PC-9 (cell line): ENCODE data around the gene STAC. TPM values are rescaled to one million over a fixed set of nuclear protein-coding genes. Genes with fewer than 3 reads are reported as not detected.

Experiments
- BruUV-seq: library from RNA; stranded (reverse); fragments of 400-500 nt; replicated peaks from 2 replicates; lab custom pipeline; 2021; lab: Mats Ljungman, UMichigan
- CTCF ChIA-PET: fragments of 300-600 bp; sonication (Branson Sonifier 250); formaldehyde crosslinking; loops from one replicate; lab custom pipeline; 2022; ENCODE audit warnings: antibody characterized with exemption; lab: Charles Lee
- POLR2A ChIA-PET: fragments of 300-600 bp; sonication (Branson Sonifier 250); formaldehyde crosslinking; loops from one replicate; lab custom pipeline; 2022; ENCODE audit warnings: antibody characterized with exemption; ENCODE audit not compliant: unreplicated experiment; lab: Charles Lee
- DNase-seq, 2 experiments: peaks; one replicate each; pipeline versions ENCODE4 v3.0.0 to v3.0.0-alpha.2; 2015 to 2022; ENCODE audit warnings: mixed read lengths in 1 of 2
- H2AFZ ChIP-seq: fragments of 200-600 bp; sonication (generic); 2 replicates; pipeline ENCODE4 v1.8.1; 2017; ENCODE audit warnings: antibody characterized with exemption
- H3F3A ChIP-seq: fragments of 200-600 bp; sonication (generic); 2 replicates; pipeline ENCODE4 v1.8.1; 2017; ENCODE audit warnings: antibody characterized with exemption, mild to moderate bottlenecking, low read depth; ENCODE audit not compliant: insufficient read depth
- H3K27ac ChIP-seq: fragments of 200-600 bp; sonication (generic); 2 replicates; pipeline ENCODE4 v1.6.1; 2016; ENCODE audit warnings: mixed run types
- H3K27me3 ChIP-seq: fragments of 200-600 bp; sonication (generic); 2 replicates; pipeline ENCODE4 v1.6.1; 2016; ENCODE audit warnings: low read depth, mixed run types; ENCODE audit not compliant: insufficient read depth
- H3K36me3 ChIP-seq: fragments of 200-600 bp; sonication (generic); 2 replicates; pipeline ENCODE4 v1.6.1; 2016; ENCODE audit warnings: low read depth, mixed run types
- H3K4me1 ChIP-seq: fragments of 200-600 bp; sonication (generic); replicated peaks from 2 replicates; pipeline ENCODE4 v1.6.1; 2016; ENCODE audit warnings: mixed run types; ENCODE audit not compliant: insufficient read depth
- H3K4me2 ChIP-seq: fragments of 200-600 bp; sonication (generic); 2 replicates; pipeline ENCODE4 v1.6.1; 2017; ENCODE audit warnings: mixed run types
- H3K4me3 ChIP-seq: fragments of 200-600 bp; sonication (generic); 2 replicates; pipeline ENCODE4 v1.6.1; 2016; ENCODE audit warnings: mixed run types
- H3K79me2 ChIP-seq: fragments of 200-600 bp; sonication (generic); 2 replicates; pipeline ENCODE4 v1.6.1; 2017; ENCODE audit warnings: low read depth, mixed run types
- H3K9me2 ChIP-seq: fragments of 200-600 bp; sonication (generic); 2 replicates; pipeline ENCODE4 v1.8.1; 2017; ENCODE audit warnings: mild to moderate bottlenecking; ENCODE audit not compliant: insufficient read depth
- H3K9me3 ChIP-seq: fragments of 200-600 bp; sonication (generic); 2 replicates; pipeline ENCODE4 v1.8.1; 2016; ENCODE audit warnings: low read depth; ENCODE audit not compliant: insufficient read depth
- H4K20me1 ChIP-seq: fragments of 200-600 bp; sonication (generic); 2 replicates; pipeline ENCODE4 v1.8.1; 2017; ENCODE audit not compliant: insufficient read depth
- EZH2 ChIP-seq: fragments of 200-600 bp; sonication (generic); IDR thresholded peaks from 2 replicates; pipeline ENCODE4 v1.8.0; 2017; ENCODE audit warnings: antibody characterized with exemption, low read depth
- intact Hi-C: fragments of 100-400 bp; cut with micrococcal nuclease; formaldehyde crosslinking; loops from one replicate; pipeline ENCODE4 v1.10.0; 2022; ENCODE audit not compliant: unreplicated experiment
- total RNA-seq: library from RNA; stranded (reverse); gene quantifications from 2 replicates; pipeline ENCODE4 v1.2.3, GENCODE V29; 2021
- TF ChIP-seq, protein P1 (sequence below): fragments of 200-600 bp; sonication (generic); conservative IDR thresholded peaks from 2 replicates; pipeline ENCODE4 v1.6.1; 2017; ENCODE audit warnings: mixed run types, antibody characterized with exemption, mild to moderate bottlenecking, moderate library complexity

The STAC gene
- total RNA-seq, 1 experiment from 2014 or later = 17.6 TPM

DNA sequence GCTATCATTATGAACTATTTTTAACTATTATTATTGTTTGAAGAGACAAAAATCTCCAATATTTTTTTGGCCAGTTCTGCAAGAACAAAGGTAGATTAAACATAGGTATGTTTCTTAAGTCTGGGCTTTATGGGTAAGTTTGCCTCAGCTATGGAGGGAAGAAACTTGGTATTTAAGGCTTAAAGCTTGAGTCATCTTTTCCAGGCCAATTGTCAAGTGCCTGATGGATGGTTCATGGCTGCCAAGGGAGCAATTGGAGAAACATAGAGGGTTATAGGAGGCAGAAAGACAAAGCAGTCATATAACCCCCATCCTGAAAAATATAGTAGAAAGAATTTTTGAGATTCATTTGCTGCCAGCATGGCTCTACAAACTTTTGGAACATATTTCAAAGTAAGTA is 7.2 kb upstream of the STAC start:
- no peaks in the 10 kb centered on the region for H3K9me3 ChIP-seq
- H3K9me2 ChIP-seq = no peaks in the 10 kb centered on the region
- H3K36me3 ChIP-seq = no peaks in the 10 kb centered on the region
- H3K27me3 ChIP-seq = no peaks in the 10 kb centered on the region
- intact Hi-C loops = loop anchor here (2.0 kb wide), 2 partner anchors 30 to 304 kb away; no protein-coding TSS in a partner anchor
- ChIA-PET CTCF (no interaction called here), POLR2A (interaction anchor here (0.6 kb wide), 1 partner anchor 334 kb away, joined by 3 read pairs; no protein-coding TSS in a partner anchor)
- no peaks in the 10 kb centered on the region for H4K20me1 ChIP-seq
- no peak overlapping the region for H3K4me3 ChIP-seq
- peak overlapping the region; percentile 35; the same call in 1 of the 2 replicates for H3K4me2 ChIP-seq
- TF ChIP-seq, protein P1, sequence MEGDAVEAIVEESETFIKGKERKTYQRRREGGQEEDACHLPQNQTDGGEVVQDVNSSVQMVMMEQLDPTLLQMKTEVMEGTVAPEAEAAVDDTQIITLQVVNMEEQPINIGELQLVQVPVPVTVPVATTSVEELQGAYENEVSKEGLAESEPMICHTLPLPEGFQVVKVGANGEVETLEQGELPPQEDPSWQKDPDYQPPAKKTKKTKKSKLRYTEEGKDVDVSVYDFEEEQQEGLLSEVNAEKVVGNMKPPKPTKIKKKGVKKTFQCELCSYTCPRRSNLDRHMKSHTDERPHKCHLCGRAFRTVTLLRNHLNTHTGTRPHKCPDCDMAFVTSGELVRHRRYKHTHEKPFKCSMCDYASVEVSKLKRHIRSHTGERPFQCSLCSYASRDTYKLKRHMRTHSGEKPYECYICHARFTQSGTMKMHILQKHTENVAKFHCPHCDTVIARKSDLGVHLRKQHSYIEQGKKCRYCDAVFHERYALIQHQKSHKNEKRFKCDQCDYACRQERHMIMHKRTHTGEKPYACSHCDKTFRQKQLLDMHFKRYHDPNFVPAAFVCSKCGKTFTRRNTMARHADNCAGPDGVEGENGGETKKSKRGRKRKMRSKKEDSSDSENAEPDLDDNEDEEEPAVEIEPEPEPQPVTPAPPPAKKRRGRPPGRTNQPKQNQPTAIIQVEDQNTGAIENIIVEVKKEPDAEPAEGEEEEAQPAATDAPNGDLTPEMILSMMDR = no peak
- TF ChIP-seq EZH2 = no peak
- DNase-seq = peak; percentile 32 to 64
- peaks cover 25% of the 10 kb centered on the region for H3F3A ChIP-seq
- no TSS peak for BruUV-seq
- peaks cover 26% of the 10 kb centered on the region for H3K4me1 ChIP-seq
- H3K27ac ChIP-seq = peak overlapping the region; percentile 78
- H3K79me2 ChIP-seq = no peaks in the 10 kb centered on the region
- H2AFZ ChIP-seq = no peak overlapping the region

DNA sequence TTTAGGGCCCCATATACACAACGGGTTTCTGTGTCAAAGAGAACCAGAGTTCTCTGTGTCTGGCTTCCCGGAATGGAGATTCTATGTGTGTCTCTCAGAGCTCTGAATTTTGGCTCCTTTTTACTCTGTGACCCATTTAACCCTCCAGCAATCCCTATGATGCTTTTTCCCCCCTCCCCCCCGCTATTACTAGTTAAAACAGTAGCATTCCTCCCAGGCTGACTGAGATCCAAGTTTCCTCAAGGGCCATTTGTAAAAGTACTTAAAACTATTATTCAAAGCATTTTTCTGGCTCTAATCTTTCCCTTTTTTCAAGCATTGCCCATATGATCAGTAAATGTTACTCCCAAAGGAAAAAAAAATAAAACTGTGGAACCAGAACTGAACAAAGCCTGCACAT is 6.6 kb upstream of the STAC start:
- no TSS peak for BruUV-seq
- no peak overlapping the region for H3K4me2 ChIP-seq
- peaks cover 24% of the 10 kb centered on the region for H3K4me1 ChIP-seq
- CTCF ChIA-PET = no interaction called here
- H3K27me3 ChIP-seq = no peaks in the 10 kb centered on the region
- POLR2A ChIA-PET = no interaction called here
- H3K9me3 ChIP-seq = no peaks in the 10 kb centered on the region
- TF ChIP-seq, protein P1 = no peak
- no peak for TF ChIP-seq EZH2
- no peaks in the 10 kb centered on the region for H3K9me2 ChIP-seq
- no peaks in the 10 kb centered on the region for H3K79me2 ChIP-seq
- peak overlapping the region; percentile 78; the same call in 1 of the 2 replicates for H3K27ac ChIP-seq
- H4K20me1 ChIP-seq = no peaks in the 10 kb centered on the region
- H3K4me3 ChIP-seq = no peak overlapping the region
- intact Hi-C loops = loop anchor here (2.0 kb wide), 2 partner anchors 29 to 303 kb away; no protein-coding TSS in a partner anchor
- H2AFZ ChIP-seq = no peak overlapping the region
- no peaks in the 10 kb centered on the region for H3K36me3 ChIP-seq
- peaks cover 25% of the 10 kb centered on the region for H3F3A ChIP-seq
- no peak for DNase-seq

DNA sequence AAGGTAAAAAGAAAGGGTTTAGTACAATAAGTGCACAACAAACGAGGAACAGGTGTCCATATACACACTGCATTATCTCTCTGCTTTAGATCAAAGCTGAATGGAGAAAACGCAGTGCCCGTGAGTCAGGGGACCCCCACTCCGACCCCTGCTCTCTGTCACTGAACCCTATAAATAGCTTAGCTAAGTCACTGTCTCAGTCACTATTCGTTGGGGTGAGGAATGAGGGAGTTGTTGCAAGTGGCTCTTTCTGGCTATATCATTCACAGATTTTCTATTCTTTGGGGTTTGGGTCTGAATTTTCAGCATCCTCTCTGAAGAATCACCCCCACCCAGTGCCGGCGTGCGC is 458 bp upstream of the STAC start:
- no peaks in the 10 kb centered on the region for H3F3A ChIP-seq
- peak overlapping the region; percentile 88 for H3K4me2 ChIP-seq
- no TSS peak for BruUV-seq
- no peaks in the 10 kb centered on the region for H3K9me2 ChIP-seq
- peak overlapping the region; percentile 97 for H2AFZ ChIP-seq
- no peaks in the 10 kb centered on the region for H3K27me3 ChIP-seq
- intact Hi-C loops = loop anchor here (2.0 to 10.0 kb wide), 5 partner anchors 83 to 325 kb away; no protein-coding TSS in a partner anchor
- no peak for DNase-seq
- POLR2A ChIA-PET = interaction anchor here (0.7 kb wide), 1 partner anchor 164 kb away, joined by 4 read pairs; no protein-coding TSS in a partner anchor
- TF ChIP-seq, protein P1 = no peak
- TF ChIP-seq EZH2 = no peak
- H3K9me3 ChIP-seq = no peaks in the 10 kb centered on the region
- H3K4me3 ChIP-seq = peak overlapping the region; percentile 96; the same call in 1 of the 2 replicates
- H3K79me2 ChIP-seq = peaks cover 22% of the 10 kb centered on the region
- H3K27ac ChIP-seq = no peak overlapping the region
- CTCF ChIA-PET = no interaction called here
- H3K36me3 ChIP-seq = peaks cover 11% of the 10 kb centered on the region; the same call in 1 of the 2 replicates
- no peaks in the 10 kb centered on the region for H4K20me1 ChIP-seq
- peaks cover 23% of the 10 kb centered on the region for H3K4me1 ChIP-seq
